ENCODE results near the gene SLC12A8.

SLC12A8 gene

DNA sequence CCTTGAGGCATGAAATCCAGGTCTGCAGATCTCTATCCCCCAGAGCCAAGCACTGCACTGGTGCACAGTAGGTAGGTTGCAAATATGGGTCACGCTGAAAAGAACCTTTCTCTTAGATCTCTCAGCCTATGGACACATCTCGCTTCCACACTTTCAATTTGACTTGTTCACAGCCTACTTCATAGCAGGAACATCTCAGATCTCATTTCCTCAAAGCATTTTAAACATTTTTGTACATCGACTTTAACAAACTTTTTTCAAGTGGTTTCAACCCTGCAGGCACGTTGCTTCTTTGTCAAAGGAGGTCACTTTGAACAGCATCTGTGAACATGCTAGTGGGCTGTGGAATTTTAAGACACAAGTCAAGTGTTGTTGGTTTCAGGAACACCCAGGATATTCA lies 76.0 kb downstream of the SLC12A8 start:
- no peak for DNase-seq

- DNase-seq: no peak
Observed at GRCh38 chr3:125134952-125135351, 77.6 kb downstream of the SLC12A8 start.

- DNase-seq: no peak
Observed at GRCh38 chr3:125132815-125133214, 79.7 kb downstream of the SLC12A8 start.

- no peak for DNase-seq
Observed at GRCh38 chr3:125129512-125129997, 83.0 kb downstream of the SLC12A8 start.

DNA sequence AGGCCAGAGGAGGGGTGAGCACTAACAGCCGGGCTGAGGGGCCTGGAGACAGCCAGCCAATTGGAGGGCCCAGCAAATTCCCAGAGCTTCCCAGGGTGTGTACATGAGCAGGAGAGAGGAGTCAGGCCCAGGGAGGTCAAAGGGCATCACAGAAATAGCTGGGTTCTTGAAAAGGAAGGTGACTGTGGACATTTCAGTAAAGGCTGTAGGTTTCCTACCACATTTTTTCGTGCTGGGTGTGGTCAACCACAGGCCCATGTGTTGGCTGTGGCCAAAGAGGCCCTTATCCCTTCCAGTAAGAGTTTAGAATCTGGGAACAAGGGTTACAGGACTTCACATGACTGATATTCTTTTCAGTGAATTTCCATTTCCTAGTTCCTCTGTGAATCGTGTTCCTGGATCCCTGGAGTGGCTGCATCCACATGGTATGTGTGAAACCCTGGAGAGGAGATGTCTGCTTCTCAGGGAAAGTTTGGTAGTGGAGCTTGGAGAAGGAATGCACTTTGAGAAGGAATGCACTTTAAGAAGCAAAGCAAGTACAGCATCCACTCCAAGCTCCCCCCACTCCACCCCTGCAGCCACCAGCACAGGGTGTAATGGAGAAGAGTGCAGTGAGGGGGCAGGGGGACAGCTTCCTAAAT lies 83.6 kb downstream of the SLC12A8 start:
- no peak for DNase-seq

DNA sequence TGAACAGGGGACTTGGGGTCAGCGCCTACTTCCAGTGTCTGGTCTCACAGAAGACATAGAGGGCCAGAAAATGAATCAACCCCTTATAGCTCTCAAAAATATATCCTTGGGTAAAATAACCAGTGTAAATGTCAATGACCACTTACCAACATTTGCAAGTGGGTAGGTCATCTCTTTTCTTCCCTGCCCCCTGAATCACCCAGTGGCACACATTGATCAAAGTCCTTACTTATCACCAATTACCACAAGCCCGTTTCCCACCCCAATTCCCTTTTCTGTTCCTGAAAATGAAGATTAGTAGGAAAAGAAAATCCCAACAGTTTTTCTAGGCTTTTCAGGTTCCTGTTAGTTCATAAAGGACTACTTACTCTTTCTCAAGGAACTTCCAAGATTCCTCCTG lies 86.2 kb downstream of the SLC12A8 start:
- DNase-seq: no peak

DNA sequence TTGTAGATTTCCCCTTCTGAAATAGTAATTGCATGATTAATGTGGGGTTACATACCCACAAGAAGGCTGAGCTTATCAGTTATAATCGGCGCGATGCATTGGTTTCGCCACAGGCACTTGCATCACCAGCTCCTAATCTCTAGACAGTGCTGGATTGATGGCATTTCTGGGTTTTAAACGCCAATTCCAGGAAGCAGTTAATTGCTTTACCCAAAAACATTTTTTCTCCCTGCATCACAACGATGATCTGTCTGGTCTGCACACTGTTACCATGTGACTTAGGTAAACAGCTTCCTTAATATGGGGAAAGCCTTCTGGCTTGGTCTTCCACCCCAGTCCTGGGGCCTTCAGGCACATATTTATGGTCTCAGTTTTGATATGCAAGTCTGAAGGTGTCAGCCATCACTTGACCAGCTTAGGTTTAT lies 86.7 kb downstream of the SLC12A8 start:
- DNase-seq: no peak

DNA sequence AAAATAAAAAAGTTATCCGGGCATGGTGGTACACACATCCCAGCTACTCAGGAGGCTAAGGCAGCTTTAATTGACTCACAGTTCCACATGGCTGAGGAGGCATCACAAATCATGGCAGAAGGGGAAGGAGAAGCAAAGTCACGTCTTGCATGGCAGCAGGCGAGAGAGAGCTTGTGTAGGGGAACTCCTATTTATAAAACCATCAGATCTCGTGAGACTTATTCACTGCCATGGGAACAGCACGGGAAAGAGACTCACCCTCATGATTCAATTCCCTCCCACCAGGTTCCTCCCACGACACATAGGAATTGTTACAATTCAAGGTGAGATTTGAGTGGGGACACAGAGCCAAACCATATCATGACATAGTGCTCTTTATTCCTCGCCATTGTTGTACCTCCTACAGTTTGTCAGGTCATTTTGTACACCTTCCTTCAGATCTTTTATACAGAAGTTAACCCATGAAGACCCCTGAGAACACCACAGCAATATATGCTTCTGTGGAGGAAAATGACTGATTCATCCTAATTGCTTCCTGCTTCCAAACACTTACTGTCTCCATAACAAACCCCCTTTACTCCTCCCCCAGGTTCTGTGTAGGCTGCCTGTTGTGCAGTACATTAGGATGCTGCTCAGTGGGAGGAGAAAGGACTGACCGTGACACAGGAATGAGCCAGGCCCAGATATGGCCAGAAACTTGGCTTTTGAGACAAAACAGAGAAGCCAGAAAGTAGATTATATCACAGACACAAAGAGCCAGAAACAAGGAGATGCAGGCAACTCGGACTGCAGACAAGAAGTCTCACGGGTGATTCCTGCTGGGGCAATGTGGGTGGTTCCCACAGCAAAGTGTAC lies 88.9 kb downstream of the SLC12A8 start:
- no peak for DNase-seq

DNA sequence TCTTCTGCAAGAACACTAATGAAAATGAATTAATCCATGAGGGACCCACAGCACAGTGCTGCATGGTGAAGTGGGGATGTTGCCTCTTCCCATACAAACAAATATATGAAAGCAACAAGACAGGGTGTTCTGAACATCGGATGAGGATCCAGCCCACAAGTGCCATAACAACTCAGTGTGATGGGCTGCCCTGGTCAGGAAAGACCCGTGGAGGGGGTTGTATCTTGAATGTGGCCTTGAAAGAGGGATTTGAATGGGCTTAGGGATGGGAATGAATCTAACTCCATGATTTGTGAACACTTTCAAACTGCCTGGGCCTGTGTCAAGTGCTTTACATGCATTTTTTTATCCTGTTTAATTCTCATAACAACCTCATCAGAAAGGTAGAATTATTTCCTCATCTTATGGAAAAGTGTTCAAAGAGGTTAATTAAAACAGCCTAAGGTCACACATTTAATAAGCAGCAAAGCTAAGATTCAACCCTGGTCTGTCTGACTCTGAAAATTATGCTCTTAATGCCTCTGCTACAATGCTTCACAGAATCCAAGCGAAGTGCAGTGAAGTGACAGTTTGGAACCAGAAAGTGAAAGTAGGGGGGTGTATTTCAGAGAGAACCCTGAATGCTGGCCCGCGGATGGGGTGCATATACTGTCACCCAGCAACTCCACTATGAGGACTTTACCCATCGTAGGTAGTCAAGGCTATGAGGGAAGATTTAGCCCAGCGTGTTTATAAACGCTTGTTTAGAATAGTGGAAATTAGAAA lies 91.1 kb downstream of the SLC12A8 start:
- DNase-seq: no peak

- no peak for DNase-seq
Observed at GRCh38 chr3:125120379-125121122, 92.0 kb downstream of the SLC12A8 start.

- no peak for DNase-seq
Observed at GRCh38 chr3:125119752-125120378, 92.7 kb downstream of the SLC12A8 start.

DNA sequence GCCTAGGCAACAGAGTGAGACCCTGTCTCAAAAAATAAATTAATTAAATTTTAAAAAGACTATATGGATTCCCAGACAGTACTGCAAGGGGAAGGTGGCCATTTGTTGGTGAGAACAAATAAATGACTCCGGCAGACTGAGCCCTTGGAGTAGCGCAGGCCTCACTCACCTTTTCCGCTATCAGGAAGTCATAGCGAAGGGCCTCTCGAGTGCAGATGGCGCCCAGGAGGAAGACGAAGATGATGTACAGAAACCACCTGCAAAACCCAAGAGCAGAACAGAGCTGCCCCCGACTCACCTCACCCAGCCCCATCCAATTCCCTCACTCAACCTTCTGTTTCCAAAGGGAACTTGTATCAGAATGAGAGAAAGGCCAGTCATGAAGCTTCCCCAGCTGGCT lies 93.9 kb downstream of the SLC12A8 start:
- DNase-seq: no peak

- no peak for DNase-seq
Observed at GRCh38 chr3:125117631-125118191, 94.8 kb downstream of the SLC12A8 start.

DNA sequence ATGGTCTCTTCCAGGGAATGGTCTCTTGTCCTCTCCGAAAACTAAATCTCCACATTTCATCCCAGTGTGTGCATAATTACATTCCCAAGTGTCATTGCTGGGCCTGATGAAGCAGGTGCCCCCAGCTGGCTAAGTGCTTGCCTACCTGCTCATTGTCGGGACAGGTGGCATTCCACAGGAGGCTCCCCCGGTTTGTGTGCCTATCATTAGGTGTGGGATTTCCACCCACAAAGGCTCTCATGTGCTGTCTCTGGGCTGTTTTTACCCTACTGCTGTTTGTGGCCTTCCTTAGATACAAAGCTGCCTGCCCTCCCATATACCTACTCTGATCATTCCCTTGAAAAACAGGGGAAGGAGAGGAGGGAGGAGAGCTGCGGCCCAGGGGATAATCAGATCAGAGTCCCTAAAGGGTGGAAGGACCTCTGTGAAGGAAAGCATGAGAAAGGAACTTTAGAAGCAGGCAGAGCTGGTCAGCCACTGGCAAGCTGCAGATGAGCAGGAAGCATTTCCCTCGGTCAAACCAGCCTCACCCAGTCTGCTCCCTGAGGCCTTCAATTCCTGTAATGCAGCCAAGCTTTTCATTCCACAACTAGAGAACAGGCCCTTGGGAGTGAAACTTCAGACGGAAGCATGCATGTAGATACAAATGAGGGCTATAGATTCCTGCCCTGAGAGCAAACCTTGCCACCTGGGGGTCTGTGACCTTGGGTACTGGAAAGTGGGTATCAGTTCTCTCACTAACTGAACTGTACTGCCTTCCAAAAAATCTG lies 96.1 kb downstream of the SLC12A8 start:
- DNase-seq: no peak

GRCh38 chr3:125115640-125116039 lies 96.9 kb downstream of the SLC12A8 start:
- no peak for DNase-seq

- no peak for DNase-seq
Observed at GRCh38 chr3:125112981-125113380, 99.6 kb downstream of the SLC12A8 start.

GRCh38 chr3:125110876-125111480 lies 101.6 kb downstream of the SLC12A8 start:
- no peak for DNase-seq

DNA sequence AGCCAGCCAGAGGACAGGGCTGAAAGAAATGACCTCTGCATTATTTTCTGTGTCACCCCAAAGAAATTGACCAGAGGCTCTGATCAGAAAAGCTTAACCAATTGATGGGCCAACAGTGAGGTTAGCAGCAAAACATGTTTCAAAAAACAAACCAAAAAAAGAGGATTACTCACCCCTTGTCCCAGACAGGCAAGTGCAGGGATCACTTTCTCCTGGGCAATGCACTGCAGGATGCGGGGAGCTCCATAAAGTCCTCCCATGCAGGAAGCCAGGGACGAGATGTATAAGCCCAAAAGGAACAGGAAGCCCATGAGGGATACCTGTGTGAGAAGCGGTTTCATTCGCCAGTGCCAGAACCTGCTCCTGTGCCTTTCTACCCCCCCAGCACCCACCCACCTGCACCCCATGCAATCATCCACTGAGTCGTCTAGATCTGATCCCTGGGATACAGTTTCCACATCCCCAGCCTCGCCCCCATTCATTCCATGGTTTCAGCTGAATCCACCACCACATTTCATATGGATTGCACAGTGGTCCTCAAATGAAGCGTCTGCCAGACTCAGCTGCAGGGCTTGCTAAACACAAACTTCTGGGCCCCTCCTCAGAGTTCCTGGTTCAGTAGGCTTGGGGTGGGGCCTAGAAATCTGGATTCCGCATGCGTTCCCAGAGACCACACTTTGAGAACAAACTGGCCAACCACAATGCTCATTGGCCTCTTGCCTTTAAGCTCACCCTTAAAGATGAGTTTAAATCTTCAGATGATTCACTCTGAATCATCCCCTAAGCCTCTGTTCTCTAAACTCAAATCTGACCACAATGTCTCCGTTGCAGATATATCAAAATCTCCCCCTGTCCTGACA lies 102.3 kb downstream of the SLC12A8 start:
- DNase-seq: no peak

DNA sequence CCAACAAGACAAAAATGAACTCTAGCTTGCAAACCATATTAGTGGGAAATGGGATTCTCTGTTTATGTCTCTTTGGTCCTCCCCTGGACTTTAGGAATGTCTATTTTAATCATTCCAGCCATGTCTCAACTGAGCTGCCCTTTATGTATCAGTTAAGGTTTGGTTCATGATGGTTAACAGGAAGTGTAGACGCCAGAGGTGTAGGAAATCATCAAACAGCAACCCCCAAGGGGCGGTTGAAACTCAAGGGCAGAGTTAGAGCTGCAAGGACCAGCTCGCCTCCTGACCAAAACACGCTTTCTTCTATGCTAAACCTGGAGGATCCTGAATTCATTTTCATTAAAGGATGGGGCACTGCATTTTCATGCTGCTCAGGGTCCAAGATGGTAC lies 103.0 kb downstream of the SLC12A8 start:
- no peak for DNase-seq
